RWPE2 (cell line): ENCODE measurements around the gene RAB26.

ENCODE experiments used
- ATAC-seq: fragments of 200-7000 bp; cut with Tn5 transposase; 3 replicates; pipeline ENCODE4 v1.9.1; 2021; ENCODE audit warnings: low read depth
- DNase-seq: peaks from one replicate; pipeline ENCODE4 v3.0.0-alpha.2; 2020; ENCODE audit warnings: low spot score
- H3K27ac ChIP-seq: fragments of 450-650 bp; 2 replicates; pipeline ENCODE4 v1.5.1; 2017; ENCODE audit warnings: mild to moderate bottlenecking; ENCODE audit not compliant: poor library complexity, severe bottlenecking
- H3K27me3 ChIP-seq: fragments of 250-450 bp; sonication (Bioruptor Pico); 2 replicates; pipeline ENCODE4 v1.5.1; 2021; ENCODE audit warnings: mild to moderate bottlenecking, moderate library complexity; ENCODE audit not compliant: insufficient read depth, poor library complexity, severe bottlenecking
- H3K36me3 ChIP-seq: fragments of 250-450 bp; sonication (Bioruptor Pico); 2 replicates; pipeline ENCODE4 v1.5.1; 2020; ENCODE audit warnings: low read depth, mild to moderate bottlenecking, moderate library complexity
- H3K4me1 ChIP-seq: fragments of 250-450 bp; sonication (Bioruptor Pico); 2 replicates; pipeline ENCODE4 v1.5.1; 2021; ENCODE audit warnings: mild to moderate bottlenecking, moderate library complexity; ENCODE audit not compliant: insufficient read depth, poor library complexity, severe bottlenecking
- H3K4me3 ChIP-seq: fragments of 250-450 bp; sonication (Bioruptor Pico); 2 replicates; pipeline ENCODE4 v1.5.1; 2021; ENCODE audit warnings: mild to moderate bottlenecking, moderate library complexity; ENCODE audit not compliant: severe bottlenecking
- H3K9me3 ChIP-seq: fragments of 250-450 bp; sonication (Bioruptor Pico); 2 replicates; pipeline ENCODE4 v1.5.1; 2021; ENCODE audit warnings: mild to moderate bottlenecking, moderate library complexity; ENCODE audit not compliant: severe bottlenecking
- CTCF ChIP-seq: fragments of 450-650 bp; IDR thresholded peaks from one replicate; pipeline ENCODE4 v1.5.1; 2017; ENCODE audit warnings: mild to moderate bottlenecking, moderate library complexity; ENCODE audit not compliant: poor library complexity, severe bottlenecking

Gene RAB26

GRCh38 chr16:2166263-2167067 is 18.0 kb downstream of the RAB26 start:
- Histone ChIP-seq H3K27ac (no peak overlapping the region), H3K27me3 (no peaks in the 10 kb centered on the region), H3K4me3 (no peak overlapping the region), H3K36me3 (peaks cover 40% of the 10 kb centered on the region), H3K9me3 (no peaks in the 10 kb centered on the region), H3K4me1 (peaks cover 22% of the 10 kb centered on the region)
- no peak for TF ChIP-seq CTCF
- no peak for DNase-seq
- ATAC-seq, result no peak

GRCh38 chr16:2167068-2167638 is 18.7 kb downstream of the RAB26 start:
- no peak overlapping the region for H3K27ac ChIP-seq

DNA sequence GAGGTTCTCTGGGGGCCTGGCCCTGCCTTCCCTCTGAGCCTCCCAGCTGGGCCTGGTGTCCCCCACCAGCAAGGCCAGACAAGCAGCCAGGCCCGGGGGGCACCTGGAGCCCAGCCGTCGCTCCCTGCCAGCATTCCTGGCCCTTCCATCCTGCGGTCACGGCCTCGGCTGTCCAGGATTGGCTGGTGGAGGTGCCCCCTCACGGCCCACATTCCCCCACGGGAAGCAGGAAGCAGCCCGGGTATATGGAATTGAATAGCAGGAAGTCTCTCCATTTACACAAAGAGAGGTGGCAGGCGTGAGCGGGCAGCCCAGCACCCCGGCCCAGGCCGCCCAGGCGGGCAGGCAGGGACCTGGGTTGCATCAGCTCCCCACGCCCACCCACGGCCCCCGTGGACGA is 21.7 kb downstream of the RAB26 start:
- DNase-seq (no peak), ATAC-seq (no peak)
- no peaks in the 10 kb centered on the region for H3K27me3 ChIP-seq
- H3K27ac ChIP-seq, result no peak overlapping the region
- peaks cover 63% of the 10 kb centered on the region for H3K36me3 ChIP-seq
- no peak for TF ChIP-seq CTCF
- H3K4me1 ChIP-seq, result no peaks in the 10 kb centered on the region
- no peaks in the 10 kb centered on the region for H3K9me3 ChIP-seq
- H3K4me3 ChIP-seq, result no peak overlapping the region

More at GRCh38 chr16:2167068-2167638, 18.7 kb downstream of the RAB26 start:
- no peaks in the 10 kb centered on the region for H3K27me3 ChIP-seq
- TF ChIP-seq CTCF, result no peak
- H3K4me3 ChIP-seq, result no peak overlapping the region
- H3K36me3 ChIP-seq, result peaks cover 45% of the 10 kb centered on the region
- H3K9me3 ChIP-seq, result no peaks in the 10 kb centered on the region
- ATAC-seq (no peak), DNase-seq (no peak)
- H3K4me1 ChIP-seq, result peaks cover 16% of the 10 kb centered on the region

DNA sequence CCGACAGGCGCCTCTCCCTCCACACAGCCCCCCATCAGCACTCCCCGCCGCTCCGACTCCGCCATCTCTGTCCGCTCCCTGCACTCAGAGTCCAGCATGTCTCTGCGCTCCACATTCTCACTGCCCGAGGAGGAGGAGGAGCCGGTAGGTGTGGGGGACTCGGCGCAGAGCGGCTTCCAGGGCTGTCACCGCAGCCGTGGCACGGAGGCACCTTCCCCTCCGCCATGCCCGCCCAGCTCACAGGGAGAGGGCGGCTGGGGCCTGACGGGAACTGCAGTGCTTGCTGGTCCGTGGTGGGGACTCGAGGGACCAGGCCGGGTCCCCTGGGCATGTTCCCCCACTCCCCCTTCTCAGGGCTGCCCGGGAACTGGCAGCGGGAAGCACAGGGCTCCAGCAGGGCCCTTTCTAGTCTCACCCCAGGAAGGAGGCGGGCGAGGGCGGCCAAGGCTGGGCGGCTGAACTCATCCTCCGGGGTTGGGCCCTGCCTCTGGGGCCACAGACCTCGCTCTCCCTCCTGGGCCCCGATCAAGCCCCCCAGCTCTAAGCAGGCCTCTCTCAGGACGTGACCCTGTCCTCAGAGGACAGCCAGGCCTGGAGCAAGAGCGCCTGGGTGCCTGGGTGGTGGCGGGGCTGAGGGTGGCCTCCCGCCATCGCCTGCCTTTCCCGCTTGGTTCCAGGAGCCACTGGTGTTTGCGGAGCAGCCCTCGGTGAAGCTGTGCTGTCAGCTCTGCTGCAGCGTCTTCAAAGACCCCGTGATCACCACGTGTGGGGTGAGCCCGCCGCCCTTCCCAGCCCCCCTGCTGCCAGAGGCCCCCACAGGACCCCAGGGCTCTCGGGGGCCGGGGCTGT is 22.4 kb downstream of the RAB26 start:
- peaks cover 65% of the 10 kb centered on the region for H3K36me3 ChIP-seq
- H3K4me3 ChIP-seq, result no peak overlapping the region
- no peaks in the 10 kb centered on the region for H3K27me3 ChIP-seq
- DNase-seq, result no peak
- no peaks in the 10 kb centered on the region for H3K9me3 ChIP-seq
- peaks cover under 1% of the 10 kb centered on the region for H3K4me1 ChIP-seq
- TF ChIP-seq CTCF, result no peak
- H3K27ac ChIP-seq, result no peak overlapping the region
- ATAC-seq, result no peak
